T-helper 9 cell (primary cell): ENCODE data around the gene AFF4.
"Not testable (repeated sequence)": the region's sequence is repeated elsewhere in the genome, so short reads cannot be mapped to it uniquely, and the experiment has no call there.

Source experiments
- DNase-seq: peaks from one replicate; pipeline ENCODE4 v3.0.0-alpha.2; 2020

The AFF4 gene

GRCh38 chr5:132884548-132884947 lies 78.9 kb downstream of the AFF4 start:
- no peak for DNase-seq

GRCh38 chr5:132883261-132883834 lies 80.1 kb downstream of the AFF4 start:
- no peak for DNase-seq

GRCh38 chr5:132877938-132878337 lies 85.5 kb downstream of the AFF4 start:
- DNase-seq, result no peak

GRCh38 chr5:132877466-132877865 lies 86.0 kb downstream of the AFF4 start:
- DNase-seq, result no peak

GRCh38 chr5:132876020-132876759 lies 87.2 kb downstream of the AFF4 start:
- DNase-seq, result no peak

- DNase-seq, result no peak
Measured at GRCh38 chr5:132873930-132874271, 89.5 kb downstream of the AFF4 start.

- no peak for DNase-seq
Measured at GRCh38 chr5:132873119-132873929, 90.1 kb downstream of the AFF4 start, which contains the start of gene LEAP2. Gene LEAP2 (plus strand): TSS chr5:132873668. CDS start chr5:132873695, 27 bp downstream.

- no peak for DNase-seq
Measured at GRCh38 chr5:132872788-132873118, 90.7 kb downstream of the AFF4 start.

- DNase-seq, result no peak
Measured at GRCh38 chr5:132871459-132872284, 91.8 kb downstream of the AFF4 start.

- DNase-seq, result no peak
Measured at GRCh38 chr5:132870801-132871200, 92.6 kb downstream of the AFF4 start.

GRCh38 chr5:132868754-132869153 lies 94.7 kb downstream of the AFF4 start:
- DNase-seq, result no peak

GRCh38 chr5:132867046-132867451 lies 96.4 kb downstream of the AFF4 start:
- DNase-seq, result no peak

GRCh38 chr5:132866342-132867045 lies 96.9 kb downstream of the AFF4 start, which contains the start of the genes GDF9 and UQCRQ:
Gene GDF9 (minus strand): TSS chr5:132866469. CDS start chr5:132864533, 1,936 bp downstream.
Gene UQCRQ (plus strand): TSS chr5:132866642. CDS start chr5:132866882, 240 bp downstream.
- peak; percentile 81 for DNase-seq

GRCh38 chr5:132865668-132866341 lies 97.6 kb downstream of the AFF4 start:
- no peak for DNase-seq

GRCh38 chr5:132860742-132861141 lies 102.7 kb downstream of the AFF4 start:
- DNase-seq, result no peak

- no peak for DNase-seq
Measured at GRCh38 chr5:132859889-132860437, 103.5 kb downstream of the AFF4 start.

- no peak for DNase-seq
Measured at GRCh38 chr5:132856011-132856410, 107.4 kb downstream of the AFF4 start.

- DNase-seq, result not testable (repeated sequence)
Measured at GRCh38 chr5:132854992-132855391, 108.4 kb downstream of the AFF4 start.

- DNase-seq, result no peak
Measured at GRCh38 chr5:132854301-132854700, 109.1 kb downstream of the AFF4 start.

- DNase-seq, result no peak
Measured at GRCh38 chr5:132853790-132854189, 109.6 kb downstream of the AFF4 start.

- DNase-seq, result no peak
Measured at GRCh38 chr5:132853323-132853722, 110.1 kb downstream of the AFF4 start.
